Measurements from ENCODE around the gene TPP1. TPM values are rescaled to one million over a fixed set of nuclear protein-coding genes. Genes with fewer than 3 reads are reported as not detected.

TPP1 gene
- polyA plus RNA-seq, 4 donors: 25.4 to 429 (median 34.7) TPM

GRCh38 chr11:6629892-6630631 is 10.8 kb upstream of the TPP1 start:
- H3K27ac ChIP-seq (ENCODE audit: low read depth in 1 of 3, low read length in 2 of 3): no peak overlapping the region
- H3K4me3 ChIP-seq (ENCODE audit: low read depth in 1 of 3, low read length in 3 of 3): peak overlapping the region in 2 of 3 donors; percentile 21 to 22
- peaks cover 0 to 72% (median 0%) of the 10 kb centered on the region in 3 donors for H3K36me3 ChIP-seq (ENCODE audit: control insufficient read depth in 3 of 3, insufficient read depth in 2 of 3, low read depth in 1 of 3, low read length in 3 of 3)
- DNase-seq (peak; percentile 50 to 85), FAIRE-seq (no peak)
- H3K4me1 ChIP-seq (ENCODE audit: control insufficient read depth in 3 of 3, insufficient read depth in 2 of 3, low read depth in 1 of 3, low read length in 2 of 3): peaks cover 0 to 30% (median 2%) of the 10 kb centered on the region in 3 donors
- WGBS, 3 donors: 26 to 71% (median 42%) methylated on average over 93 to 102 of the region's 102 CpGs
- peaks cover 0 to 5% of the 10 kb centered on the region in 2 donors for H3K9me3 ChIP-seq (ENCODE audit: control insufficient read depth in 2 of 2, insufficient read depth in 1 of 2, low read depth in 1 of 2, low read length in 1 of 2)
- no peaks in the 10 kb centered on the region for H3K27me3 ChIP-seq (ENCODE audit: control insufficient read depth in 3 of 3, insufficient read depth in 3 of 3, low read length in 3 of 3)

DNA sequence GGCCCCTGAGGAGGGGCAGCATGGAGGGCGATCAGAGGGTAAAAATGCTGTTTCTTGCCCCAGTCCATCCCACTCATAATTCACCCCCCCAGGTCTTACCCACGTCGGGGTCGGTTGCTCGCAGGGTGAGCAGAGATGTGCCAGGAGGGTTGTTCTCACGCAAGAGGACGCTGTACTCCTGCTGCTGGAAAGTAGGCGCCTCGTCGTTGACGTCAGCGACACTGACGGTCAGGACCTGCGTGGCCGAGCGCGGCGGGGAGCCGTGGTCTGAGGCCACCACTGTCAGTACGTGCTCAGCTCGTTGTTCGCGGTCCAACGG is 10.3 kb upstream of the TPP1 start:
- Histone ChIP-seq H3K36me3 (ENCODE audit: control insufficient read depth in 3 of 3, insufficient read depth in 2 of 3, low read depth in 1 of 3, low read length in 3 of 3) (peaks cover 0 to 77% (median 0%) of the 10 kb centered on the region in 3 donors), H3K27ac (ENCODE audit: low read depth in 1 of 3, low read length in 2 of 3) (no peak overlapping the region), H3K27me3 (ENCODE audit: control insufficient read depth in 3 of 3, insufficient read depth in 3 of 3, low read length in 3 of 3) (no peaks in the 10 kb centered on the region), H3K9me3 (ENCODE audit: control insufficient read depth in 2 of 2, insufficient read depth in 1 of 2, low read depth in 1 of 2, low read length in 1 of 2) (peaks cover 0 to 5% of the 10 kb centered on the region in 2 donors), H3K4me1 (ENCODE audit: control insufficient read depth in 3 of 3, insufficient read depth in 2 of 3, low read depth in 1 of 3, low read length in 2 of 3) (peaks cover 0 to 35% (median 2%) of the 10 kb centered on the region in 3 donors), H3K4me3 (ENCODE audit: low read depth in 1 of 3, low read length in 3 of 3) (peak overlapping the region in 1 of 3 donors; percentile 19)
- FAIRE-seq (no peak), DNase-seq (no peak)
- WGBS, 3 donors: 95 to 99% (median 95%) methylated on average over 24 of the region's 24 CpGs

DNA sequence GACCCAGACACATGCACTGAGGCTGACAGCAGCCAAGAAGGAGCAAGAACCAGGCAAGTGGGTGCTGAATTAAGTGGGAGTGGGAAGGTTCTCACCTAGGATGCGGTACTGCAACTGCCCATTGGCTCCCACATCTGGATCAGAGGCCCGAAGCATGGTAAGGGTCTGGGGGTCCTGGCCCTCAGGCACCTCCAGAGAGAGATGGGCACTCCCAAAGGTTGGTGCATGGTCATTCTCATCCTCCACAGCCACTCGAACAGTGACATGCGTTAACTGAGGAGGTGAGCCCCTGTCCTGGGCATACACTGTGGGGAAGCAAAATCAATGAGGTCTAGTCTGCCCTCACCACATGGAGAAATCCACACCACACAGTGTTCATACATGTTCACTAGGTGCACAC is 9.3 kb upstream of the TPP1 start:
- Histone ChIP-seq H3K9me3 (ENCODE audit: control insufficient read depth in 2 of 2, insufficient read depth in 1 of 2, low read depth in 1 of 2, low read length in 1 of 2) (peaks cover 0 to 5% of the 10 kb centered on the region in 2 donors), H3K27ac (ENCODE audit: low read depth in 1 of 3, low read length in 2 of 3) (no peak overlapping the region), H3K4me3 (ENCODE audit: low read depth in 1 of 3, low read length in 3 of 3) (no peak overlapping the region), H3K4me1 (ENCODE audit: control insufficient read depth in 3 of 3, insufficient read depth in 2 of 3, low read depth in 1 of 3, low read length in 2 of 3) (peaks cover 0 to 35% (median 2%) of the 10 kb centered on the region in 3 donors), H3K27me3 (ENCODE audit: control insufficient read depth in 3 of 3, insufficient read depth in 3 of 3, low read length in 3 of 3) (no peaks in the 10 kb centered on the region), H3K36me3 (ENCODE audit: control insufficient read depth in 3 of 3, insufficient read depth in 2 of 3, low read depth in 1 of 3, low read length in 3 of 3) (peaks cover 0 to 79% (median 0%) of the 10 kb centered on the region in 3 donors)
- DNase-seq (no peak), FAIRE-seq (no peak)
- 94 to 98% (median 95%) methylated on average over 4 of the region's 4 CpGs for WGBS, 3 donors

DNA sequence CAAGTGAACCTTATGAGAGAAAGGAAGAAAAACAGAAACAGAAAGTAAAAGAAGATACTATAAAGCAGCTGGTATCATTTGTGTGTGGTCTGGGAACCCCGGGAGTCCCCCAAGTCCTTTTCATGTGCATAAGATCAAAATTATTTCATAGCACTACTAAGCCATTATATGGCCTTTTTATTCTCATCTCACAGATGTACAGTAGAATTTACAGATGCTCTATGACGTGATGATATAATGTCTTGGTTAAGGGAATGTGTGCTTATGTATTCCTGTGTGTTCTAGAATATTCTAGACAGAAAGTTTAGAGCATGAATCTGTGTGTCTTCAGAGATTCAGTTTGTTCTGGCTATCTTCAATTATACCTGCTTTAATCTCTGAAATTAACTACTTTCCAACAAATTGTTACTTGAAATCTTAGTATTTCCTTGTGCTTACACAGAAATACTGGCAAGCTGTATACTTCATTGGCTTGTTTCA is 8.6 kb upstream of the TPP1 start:
- Histone ChIP-seq H3K4me1 (ENCODE audit: control insufficient read depth in 3 of 3, insufficient read depth in 2 of 3, low read depth in 1 of 3, low read length in 2 of 3) (peaks cover 0 to 35% (median 2%) of the 10 kb centered on the region in 3 donors), H3K27me3 (ENCODE audit: control insufficient read depth in 3 of 3, insufficient read depth in 3 of 3, low read length in 3 of 3) (no peaks in the 10 kb centered on the region), H3K36me3 (ENCODE audit: control insufficient read depth in 3 of 3, insufficient read depth in 2 of 3, low read depth in 1 of 3, low read length in 3 of 3) (peaks cover 0 to 79% (median 0%) of the 10 kb centered on the region in 3 donors), H3K4me3 (ENCODE audit: low read depth in 1 of 3, low read length in 3 of 3) (no peak overlapping the region), H3K27ac (ENCODE audit: low read depth in 1 of 3, low read length in 2 of 3) (no peak overlapping the region), H3K9me3 (ENCODE audit: control insufficient read depth in 2 of 2, insufficient read depth in 1 of 2, low read depth in 1 of 2, low read length in 1 of 2) (peaks cover 0 to 5% of the 10 kb centered on the region in 2 donors)
- WGBS, 3 donors: 20 to 33% (median 32%) methylated on average over 2 of the region's 2 CpGs
- DNase-seq: no peak
- no peak for FAIRE-seq

- H3K27me3 ChIP-seq (ENCODE audit: control insufficient read depth in 3 of 3, insufficient read depth in 3 of 3, low read length in 3 of 3): no peaks in the 10 kb centered on the region
- no peak for FAIRE-seq
- no peak overlapping the region for H3K27ac ChIP-seq (ENCODE audit: low read depth in 1 of 3, low read length in 2 of 3)
- peaks cover 0 to 75% (median 0%) of the 10 kb centered on the region in 3 donors for H3K36me3 ChIP-seq (ENCODE audit: control insufficient read depth in 3 of 3, insufficient read depth in 2 of 3, low read depth in 1 of 3, low read length in 3 of 3)
- no peak for DNase-seq
- H3K9me3 ChIP-seq (ENCODE audit: control insufficient read depth in 2 of 2, insufficient read depth in 1 of 2, low read depth in 1 of 2, low read length in 1 of 2): peaks cover 0 to 5% of the 10 kb centered on the region in 2 donors
- WGBS, 3 donors: 86 to 90% (median 87%) methylated on average over 19 of the region's 19 CpGs
- no peak overlapping the region for H3K4me3 ChIP-seq (ENCODE audit: low read depth in 1 of 3, low read length in 3 of 3)
- H3K4me1 ChIP-seq (ENCODE audit: control insufficient read depth in 3 of 3, insufficient read depth in 2 of 3, low read depth in 1 of 3, low read length in 2 of 3): peaks cover 0 to 33% (median 2%) of the 10 kb centered on the region in 3 donors
Measured at GRCh38 chr11:6626971-6627761, 7.9 kb upstream of the TPP1 start.

DNA sequence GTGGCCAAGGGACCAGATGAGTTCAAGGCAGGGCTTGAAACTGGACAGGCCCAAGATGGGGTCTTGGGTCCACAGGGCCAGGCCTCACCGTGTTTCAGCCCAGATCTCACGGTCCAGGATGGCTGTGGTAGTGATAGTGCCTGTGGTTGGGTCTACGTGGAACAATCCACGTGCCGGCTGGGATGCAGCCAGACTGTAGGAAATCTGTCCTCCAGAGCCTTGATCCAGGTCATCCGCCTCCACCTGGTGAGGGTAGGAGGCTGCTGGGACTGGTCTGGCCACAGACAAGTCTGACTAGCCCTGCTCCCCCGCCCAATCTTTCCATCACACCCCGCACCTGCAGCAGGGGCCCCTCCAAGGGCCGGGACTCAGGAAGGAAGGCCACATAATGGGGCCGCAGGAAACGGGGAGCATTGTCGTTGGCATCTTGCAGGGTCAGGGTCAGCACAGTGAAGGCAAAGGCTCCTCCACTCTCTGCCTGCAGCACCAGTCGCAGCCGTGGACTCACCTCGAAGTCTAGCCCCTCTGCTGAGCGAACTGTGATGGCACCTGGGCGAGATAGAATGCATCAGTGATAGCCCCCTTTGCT is 6.7 kb upstream of the TPP1 start:
- Histone ChIP-seq H3K27ac (ENCODE audit: low read depth in 1 of 3, low read length in 2 of 3) (no peak overlapping the region), H3K36me3 (ENCODE audit: control insufficient read depth in 3 of 3, insufficient read depth in 2 of 3, low read depth in 1 of 3, low read length in 3 of 3) (peaks cover 0 to 67% (median 0%) of the 10 kb centered on the region in 3 donors), H3K27me3 (ENCODE audit: control insufficient read depth in 3 of 3, insufficient read depth in 3 of 3, low read length in 3 of 3) (no peaks in the 10 kb centered on the region), H3K4me1 (ENCODE audit: control insufficient read depth in 3 of 3, insufficient read depth in 2 of 3, low read depth in 1 of 3, low read length in 2 of 3) (peaks cover 0 to 22% (median 2%) of the 10 kb centered on the region in 3 donors), H3K4me3 (ENCODE audit: low read depth in 1 of 3, low read length in 3 of 3) (no peak overlapping the region), H3K9me3 (ENCODE audit: control insufficient read depth in 2 of 2, insufficient read depth in 1 of 2, low read depth in 1 of 2, low read length in 1 of 2) (peaks cover 0 to 5% of the 10 kb centered on the region in 2 donors)
- DNase-seq (no peak), FAIRE-seq (no peak)
- 89 to 94% (median 90%) methylated on average over 17 of the region's 17 CpGs for WGBS, 3 donors

GRCh38 chr11:6625156-6625831 is 6.1 kb upstream of the TPP1 start:
- WGBS, 3 donors: 43 to 73% (median 53%) methylated on average over 12 of the region's 12 CpGs
- H3K36me3 ChIP-seq (ENCODE audit: control insufficient read depth in 3 of 3, insufficient read depth in 2 of 3, low read depth in 1 of 3, low read length in 3 of 3): peaks cover 0 to 66% (median 0%) of the 10 kb centered on the region in 3 donors
- no peak overlapping the region for H3K27ac ChIP-seq (ENCODE audit: low read depth in 1 of 3, low read length in 2 of 3)
- no peaks in the 10 kb centered on the region for H3K27me3 ChIP-seq (ENCODE audit: control insufficient read depth in 3 of 3, insufficient read depth in 3 of 3, low read length in 3 of 3)
- H3K9me3 ChIP-seq (ENCODE audit: control insufficient read depth in 2 of 2, insufficient read depth in 1 of 2, low read depth in 1 of 2, low read length in 1 of 2): peaks cover 0 to 5% of the 10 kb centered on the region in 2 donors
- no peak for FAIRE-seq
- H3K4me3 ChIP-seq (ENCODE audit: low read depth in 1 of 3, low read length in 3 of 3): no peak overlapping the region
- peak in 1 of 2 donors; percentile 65 for DNase-seq
- peaks cover 0 to 21% (median 2%) of the 10 kb centered on the region in 3 donors for H3K4me1 ChIP-seq (ENCODE audit: control insufficient read depth in 3 of 3, insufficient read depth in 2 of 3, low read depth in 1 of 3, low read length in 2 of 3)

Data from small intestine (tissue), 7 donors.